Occipital lobe (tissue), 2 donors: ENCODE data around the gene UNC45A. TPM values are rescaled to one million over a fixed set of nuclear protein-coding genes. Genes with fewer than 3 reads are reported as not detected.
"Not testable (repeated sequence)": the region's sequence is repeated elsewhere in the genome, so short reads cannot be mapped to it uniquely, and the experiment has no call there.

Experiments
- DNase-seq: peaks from one replicate; lab custom pipeline; 2025; lab: John Stamatoyannopoulos, UW
- total RNA-seq: library from RNA; depleted of rRNA; stranded (reverse); fragments of >200 nt; gene quantifications from one replicate; pipeline ENCODE4 v1.2.3, GENCODE V29; 2014

The UNC45A gene, protein sequence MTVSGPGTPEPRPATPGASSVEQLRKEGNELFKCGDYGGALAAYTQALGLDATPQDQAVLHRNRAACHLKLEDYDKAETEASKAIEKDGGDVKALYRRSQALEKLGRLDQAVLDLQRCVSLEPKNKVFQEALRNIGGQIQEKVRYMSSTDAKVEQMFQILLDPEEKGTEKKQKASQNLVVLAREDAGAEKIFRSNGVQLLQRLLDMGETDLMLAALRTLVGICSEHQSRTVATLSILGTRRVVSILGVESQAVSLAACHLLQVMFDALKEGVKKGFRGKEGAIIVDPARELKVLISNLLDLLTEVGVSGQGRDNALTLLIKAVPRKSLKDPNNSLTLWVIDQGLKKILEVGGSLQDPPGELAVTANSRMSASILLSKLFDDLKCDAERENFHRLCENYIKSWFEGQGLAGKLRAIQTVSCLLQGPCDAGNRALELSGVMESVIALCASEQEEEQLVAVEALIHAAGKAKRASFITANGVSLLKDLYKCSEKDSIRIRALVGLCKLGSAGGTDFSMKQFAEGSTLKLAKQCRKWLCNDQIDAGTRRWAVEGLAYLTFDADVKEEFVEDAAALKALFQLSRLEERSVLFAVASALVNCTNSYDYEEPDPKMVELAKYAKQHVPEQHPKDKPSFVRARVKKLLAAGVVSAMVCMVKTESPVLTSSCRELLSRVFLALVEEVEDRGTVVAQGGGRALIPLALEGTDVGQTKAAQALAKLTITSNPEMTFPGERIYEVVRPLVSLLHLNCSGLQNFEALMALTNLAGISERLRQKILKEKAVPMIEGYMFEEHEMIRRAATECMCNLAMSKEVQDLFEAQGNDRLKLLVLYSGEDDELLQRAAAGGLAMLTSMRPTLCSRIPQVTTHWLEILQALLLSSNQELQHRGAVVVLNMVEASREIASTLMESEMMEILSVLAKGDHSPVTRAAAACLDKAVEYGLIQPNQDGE
- total RNA-seq: 35.7 TPM

DNA sequence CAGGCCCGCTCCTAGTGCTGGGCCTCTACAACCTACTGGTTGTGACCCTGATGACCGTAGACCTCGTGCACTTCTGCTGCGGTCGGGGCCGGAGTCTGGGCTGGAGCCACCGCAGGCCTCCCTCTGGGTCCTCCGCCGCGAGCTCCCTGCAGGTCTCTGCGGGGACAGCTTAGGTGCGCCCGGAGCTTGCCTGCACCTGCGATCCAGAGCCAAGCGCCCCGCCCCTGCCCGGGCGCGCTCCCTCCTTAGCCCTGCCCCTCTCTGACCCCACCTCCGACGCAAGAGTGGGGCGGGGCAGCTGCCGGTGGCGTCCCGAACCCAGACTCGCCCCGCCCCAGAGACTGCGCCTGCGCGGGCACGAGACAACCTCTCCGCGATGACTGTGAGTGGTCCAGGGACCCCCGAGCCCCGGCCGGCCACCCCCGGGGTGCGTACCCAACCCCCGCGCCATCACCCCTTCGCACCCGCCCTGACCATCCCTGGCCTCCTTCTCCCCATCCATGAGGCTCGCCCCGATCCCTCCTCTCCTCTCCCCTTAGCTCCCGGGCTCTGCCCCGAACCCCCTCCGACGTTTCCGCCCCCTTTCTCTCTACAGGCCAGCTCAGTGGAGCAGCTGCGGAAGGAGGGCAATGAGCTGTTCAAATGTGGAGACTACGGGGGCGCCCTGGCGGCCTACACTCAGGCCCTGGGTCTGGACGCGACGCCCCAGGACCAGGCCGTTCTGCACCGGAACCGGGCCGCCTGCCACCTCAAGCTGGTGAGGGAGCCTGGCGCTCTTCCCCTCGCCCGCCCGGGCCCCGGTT is at the start of gene UNC45A:
Gene UNC45A (plus strand): TSS at position 337 of the 803 bp plus-strand sequence. CDS start 40 bp downstream, at position 377.
- peak; percentile 83 for DNase-seq

DNA sequence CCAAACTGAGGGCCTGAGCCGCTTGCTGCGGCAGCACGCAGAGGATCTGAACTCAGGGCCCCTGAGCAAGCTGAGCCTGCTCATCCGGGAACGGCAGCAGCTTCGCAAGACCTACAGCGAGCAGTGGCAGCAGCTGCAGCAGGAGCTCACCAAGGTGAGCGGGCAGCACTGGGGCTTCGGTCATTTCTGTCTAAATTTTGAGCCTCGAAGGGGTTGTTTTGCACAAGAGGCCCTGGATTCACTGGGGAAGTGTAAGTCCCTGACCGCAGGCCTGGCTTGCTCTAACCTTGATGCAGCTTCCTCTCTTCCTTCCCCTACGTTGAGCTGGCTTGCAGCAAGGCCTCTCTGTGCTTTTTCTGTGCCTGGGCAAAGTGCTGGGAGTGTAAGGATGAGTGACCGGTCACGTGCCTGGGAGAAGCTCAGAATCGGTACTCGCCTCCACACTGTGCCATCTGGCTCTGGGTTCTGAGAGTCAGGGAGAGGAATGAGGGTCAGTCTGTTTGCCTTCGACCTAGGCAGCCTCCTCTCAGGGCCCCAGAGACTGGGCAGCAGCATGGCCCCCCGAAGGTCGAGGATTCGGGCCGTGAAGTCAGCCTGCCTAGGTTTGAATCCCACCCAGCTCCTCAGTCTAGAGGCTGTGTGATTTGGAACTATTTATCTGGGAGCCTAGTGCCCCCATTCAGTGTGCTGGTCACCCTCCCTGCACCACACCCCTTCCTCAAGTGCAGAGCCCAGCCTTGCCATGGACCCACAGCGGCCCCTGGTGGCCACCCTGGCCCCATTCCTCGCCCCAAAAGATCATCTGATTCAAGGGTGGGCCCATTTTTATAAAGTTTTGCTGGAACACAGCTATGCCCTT is 49.4 kb upstream of the UNC45A start:
- DNase-seq: peak; percentile 38

DNA sequence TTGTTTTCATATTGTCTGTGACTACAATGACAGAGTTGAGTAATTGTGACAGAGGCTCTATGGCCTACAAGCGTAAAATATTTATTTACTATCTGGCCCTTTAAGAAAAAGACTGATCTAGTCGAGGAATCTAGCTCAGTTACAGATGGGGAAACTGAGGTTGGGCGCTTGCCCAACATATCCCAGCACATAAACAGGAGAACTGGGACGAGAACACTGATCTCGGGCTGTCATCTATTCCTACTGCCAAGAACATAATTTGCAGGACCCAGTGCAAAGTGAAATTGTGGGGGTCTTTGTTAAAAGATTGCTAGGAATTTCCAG is 48.8 kb upstream of the UNC45A start:
- no peak for DNase-seq

DNA sequence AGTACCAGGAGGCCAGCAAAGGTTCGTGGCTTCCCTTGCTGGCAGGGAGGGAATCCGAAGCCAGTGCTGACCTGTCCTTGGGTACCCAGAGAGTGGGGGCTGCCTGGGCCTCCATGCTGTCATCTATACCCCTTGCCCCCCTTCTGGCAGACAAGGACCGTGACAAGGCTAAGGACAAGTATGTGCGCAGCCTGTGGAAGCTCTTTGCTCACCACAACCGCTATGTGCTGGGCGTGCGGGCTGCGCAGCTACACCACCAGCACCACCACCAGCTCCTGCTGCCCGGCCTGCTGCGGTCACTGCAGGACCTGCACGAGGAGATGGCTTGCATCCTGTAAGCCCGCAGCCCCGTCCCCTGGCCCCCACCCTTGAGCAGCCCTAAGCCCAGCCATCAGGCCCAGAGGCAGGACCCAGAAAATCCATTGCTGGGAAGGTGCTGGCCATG is 48.0 kb upstream of the UNC45A start:
- DNase-seq: no peak

DNA sequence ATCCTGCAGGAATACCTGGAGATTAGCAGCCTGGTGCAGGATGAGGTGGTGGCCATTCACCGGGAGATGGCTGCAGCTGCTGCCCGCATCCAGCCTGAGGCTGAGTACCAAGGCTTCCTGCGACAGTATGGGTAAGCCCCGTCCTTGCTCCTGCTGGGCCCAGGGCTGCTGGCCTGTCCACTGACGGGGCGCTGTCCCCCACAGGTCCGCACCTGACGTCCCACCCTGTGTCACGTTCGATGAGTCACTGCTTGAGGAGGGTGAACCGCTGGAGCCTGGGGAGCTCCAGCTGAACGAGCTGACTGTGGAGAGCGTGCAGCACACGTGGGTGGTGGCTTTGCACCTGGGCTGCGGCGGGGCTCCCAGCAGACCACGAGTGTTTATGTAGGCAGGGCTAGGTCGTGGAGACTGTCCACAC is 45.8 kb upstream of the UNC45A start:
- DNase-seq: no peak

DNA sequence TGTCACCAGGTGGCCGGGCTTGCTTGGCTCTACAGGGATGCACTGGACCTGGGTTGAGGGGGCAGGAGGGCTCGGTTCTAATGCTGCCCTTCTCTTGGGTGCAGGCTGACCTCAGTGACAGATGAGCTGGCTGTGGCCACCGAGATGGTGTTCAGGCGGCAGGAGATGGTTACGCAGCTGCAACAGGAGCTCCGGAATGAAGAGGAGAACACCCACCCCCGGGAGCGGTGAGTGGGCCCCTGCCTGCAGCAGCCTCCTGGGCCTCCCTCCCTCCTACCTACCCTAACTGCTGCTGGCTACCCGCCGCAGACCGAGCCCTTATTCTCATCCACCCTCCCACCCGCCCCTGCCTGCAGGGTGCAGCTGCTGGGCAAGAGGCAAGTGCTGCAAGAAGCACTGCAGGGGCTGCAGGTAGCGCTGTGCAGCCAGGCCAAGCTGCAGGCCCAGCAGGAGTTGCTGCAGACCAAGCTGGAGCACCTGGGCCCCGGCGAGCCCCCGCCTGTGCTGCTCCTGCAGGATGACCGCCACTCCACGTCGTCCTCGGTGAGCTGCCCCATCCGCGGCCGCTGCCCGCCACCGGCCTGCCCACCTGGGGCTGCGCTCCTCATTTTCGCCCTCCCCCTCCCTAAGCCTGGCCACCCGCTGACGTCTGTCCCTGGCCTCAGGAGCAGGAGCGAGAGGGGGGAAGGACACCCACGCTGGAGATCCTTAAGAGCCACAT is 45.2 kb upstream of the UNC45A start:
- no peak for DNase-seq

DNA sequence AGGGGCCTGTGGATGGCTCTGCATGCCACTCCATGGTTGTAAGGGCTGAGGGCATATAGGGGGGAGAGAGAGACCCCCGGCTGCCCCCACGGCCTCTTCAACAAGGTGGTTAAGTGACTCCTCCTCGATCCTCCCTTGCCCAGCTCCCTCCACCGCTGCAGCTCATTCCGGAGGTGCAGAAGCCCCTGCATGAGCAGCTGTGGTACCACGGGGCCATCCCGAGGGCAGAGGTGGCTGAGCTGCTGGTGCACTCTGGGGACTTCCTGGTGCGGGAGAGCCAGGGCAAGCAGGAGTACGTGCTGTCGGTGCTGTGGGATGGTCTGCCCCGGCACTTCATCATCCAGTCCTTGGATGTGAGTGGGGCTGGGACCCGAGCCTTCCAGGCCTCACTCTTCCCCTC is 44.2 kb upstream of the UNC45A start:
- no peak for DNase-seq

DNA sequence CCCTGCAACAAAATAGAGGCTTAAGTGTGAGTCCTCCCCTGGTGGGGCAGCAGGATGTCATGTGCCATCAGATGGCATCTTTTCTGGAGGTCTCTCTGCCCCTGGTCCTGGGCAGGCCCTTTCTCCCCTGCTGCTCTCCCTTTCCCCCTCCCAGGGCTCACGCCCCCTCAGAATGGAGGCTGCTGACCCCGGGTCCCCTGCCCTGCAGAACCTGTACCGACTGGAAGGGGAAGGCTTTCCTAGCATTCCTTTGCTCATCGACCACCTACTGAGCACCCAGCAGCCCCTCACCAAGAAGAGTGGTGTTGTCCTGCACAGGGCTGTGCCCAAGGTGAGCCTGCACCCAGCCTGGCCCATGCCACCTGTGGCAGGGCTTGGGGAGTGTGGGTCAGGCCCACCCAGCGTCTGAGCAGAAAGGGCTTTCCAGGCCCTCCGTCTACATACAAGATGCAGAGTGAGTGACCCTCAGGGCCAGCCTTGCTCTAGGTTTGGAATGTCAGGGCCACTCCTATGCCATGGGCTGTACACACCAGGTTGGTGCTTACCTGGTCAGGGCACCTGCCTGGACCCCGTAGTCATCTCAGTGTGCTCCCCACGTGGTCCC is 43.6 kb upstream of the UNC45A start:
- DNase-seq: no peak

DNA sequence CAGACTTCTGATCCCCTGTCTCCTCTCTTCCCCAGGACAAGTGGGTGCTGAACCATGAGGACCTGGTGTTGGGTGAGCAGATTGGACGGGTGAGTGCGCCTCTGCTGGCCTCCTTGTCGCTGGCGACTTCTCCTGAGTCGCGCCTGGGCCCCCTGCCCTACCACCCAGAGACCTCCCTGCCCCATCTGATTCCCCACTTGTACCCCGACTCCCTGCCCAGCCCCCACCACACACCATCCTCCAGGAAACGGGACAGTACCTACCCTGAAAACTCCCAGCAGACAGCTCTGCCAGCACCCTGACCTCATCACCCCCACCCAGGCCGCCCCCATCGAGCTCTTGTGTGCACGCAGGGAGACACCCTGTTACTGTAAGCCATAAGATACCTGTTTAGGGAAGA is 43.1 kb upstream of the UNC45A start:
- DNase-seq: no peak

DNA sequence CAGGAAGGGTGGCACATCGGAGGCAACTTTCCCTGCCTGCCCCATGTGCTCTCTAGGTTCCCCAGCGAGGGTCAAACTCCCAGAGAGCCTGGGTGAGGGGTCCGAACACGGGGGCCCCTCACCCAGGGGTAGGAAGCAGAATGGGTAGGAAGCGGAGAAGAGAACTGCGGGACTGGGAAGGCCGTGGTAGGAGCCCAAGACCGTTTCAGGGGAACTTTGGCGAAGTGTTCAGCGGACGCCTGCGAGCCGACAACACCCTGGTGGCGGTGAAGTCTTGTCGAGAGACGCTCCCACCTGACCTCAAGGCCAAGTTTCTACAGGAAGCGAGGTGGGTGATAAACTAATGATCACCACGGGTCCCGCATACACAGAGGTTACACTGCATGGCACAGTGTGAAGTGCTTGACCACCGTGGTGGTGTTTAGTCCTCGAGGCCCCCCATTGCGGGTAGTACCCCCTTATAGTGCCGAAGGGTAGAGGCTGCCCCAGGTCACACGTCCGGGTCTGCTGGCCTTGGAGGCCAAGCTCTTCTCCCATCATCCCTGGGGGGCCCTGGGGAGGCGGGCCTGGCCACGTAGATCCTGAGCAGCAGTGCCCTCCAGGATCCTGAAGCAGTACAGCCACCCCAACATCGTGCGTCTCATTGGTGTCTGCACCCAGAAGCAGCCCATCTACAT is 42.4 kb upstream of the UNC45A start:
- no peak for DNase-seq

DNA sequence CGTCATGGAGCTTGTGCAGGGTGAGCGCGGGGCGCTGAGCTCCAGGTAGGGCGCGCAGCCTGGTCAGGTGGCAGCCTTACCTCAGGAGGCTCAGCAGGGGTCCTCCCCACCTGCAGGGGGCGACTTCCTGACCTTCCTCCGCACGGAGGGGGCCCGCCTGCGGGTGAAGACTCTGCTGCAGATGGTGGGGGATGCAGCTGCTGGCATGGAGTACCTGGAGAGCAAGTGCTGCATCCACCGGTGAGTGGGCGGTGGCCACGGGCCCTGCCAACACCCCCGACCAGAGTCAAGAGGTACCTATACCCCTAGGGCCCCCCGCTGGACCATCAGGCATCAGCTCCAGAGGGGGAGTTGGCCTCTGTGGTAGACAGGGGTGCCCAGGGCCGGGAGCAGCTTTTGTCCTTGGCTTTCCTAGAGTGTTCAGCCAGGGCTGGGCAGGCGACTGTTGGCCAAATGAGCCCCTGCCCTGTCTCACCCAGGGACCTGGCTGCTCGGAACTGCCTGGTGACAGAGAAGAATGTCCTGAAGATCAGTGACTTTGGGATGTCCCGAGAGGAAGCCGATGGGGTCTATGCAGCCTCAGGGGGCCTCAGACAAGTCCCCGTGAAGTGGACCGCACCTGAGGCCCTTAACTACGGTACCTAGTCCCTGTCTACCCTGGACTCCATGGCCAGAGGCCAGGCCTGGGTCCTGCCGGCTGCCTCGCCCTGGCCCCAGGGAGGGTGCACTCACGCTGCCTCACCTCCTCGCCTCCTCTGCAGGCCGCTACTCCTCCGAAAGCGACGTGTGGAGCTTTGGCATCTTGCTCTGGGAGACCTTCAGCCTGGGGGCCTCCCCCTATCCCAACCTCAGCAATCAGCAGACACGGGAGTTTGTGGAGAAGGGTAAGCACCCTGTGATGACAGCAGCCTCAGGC is 41.7 kb upstream of the UNC45A start:
- DNase-seq: no peak

DNA sequence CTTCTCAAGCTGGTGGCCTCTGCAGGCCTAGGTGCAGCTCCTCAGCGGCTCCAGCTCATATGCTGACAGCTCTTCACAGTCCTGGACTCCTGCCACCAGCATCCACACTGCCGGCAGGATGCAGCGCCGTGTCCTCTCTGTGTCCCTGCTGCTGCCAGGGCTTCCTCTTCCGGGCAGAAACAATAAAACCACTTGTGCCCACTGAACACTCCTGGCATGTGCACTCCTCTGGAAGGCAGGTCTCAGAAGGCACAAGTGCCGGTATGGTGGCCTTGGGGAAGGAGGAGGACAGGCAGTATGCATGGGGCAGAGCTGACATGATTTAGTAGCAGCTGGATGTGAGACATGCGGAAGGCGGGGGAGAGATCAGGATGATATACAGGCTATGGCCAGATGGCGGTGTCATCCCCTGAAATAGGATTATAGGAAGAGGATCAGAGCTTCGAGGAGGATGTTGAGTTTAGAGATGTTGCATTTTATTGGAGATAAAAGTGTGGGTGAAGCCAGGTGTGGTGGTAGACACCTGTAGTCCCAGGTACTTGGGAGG is 39.4 kb upstream of the UNC45A start:
- peak; percentile 61 for DNase-seq

DNA sequence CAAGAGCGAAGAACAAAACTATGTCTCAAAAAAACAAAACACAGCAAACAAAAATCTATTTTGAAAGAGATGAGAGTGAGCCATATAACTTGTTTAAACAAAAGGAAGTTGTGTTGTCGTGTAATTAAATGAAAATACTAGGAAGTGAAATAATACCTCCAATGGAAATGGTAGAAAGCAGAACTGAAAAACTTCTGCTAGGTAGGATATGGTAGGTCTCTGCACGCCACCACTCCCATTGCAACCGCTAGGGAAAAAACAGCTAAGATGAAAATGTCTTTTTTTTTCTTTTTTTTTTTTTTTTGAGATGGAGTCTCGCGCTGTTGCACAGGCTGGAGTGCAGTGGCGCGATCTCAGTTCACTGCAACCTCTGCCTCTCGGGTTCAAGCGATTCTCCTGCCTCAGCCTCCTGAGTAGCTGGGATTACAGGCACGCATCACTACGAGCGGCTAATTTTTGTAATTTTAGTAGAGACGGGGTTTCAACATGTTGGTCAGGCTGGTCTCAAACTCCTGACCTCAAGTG is 37.9 kb upstream of the UNC45A start:
- not testable (repeated sequence) for DNase-seq

DNA sequence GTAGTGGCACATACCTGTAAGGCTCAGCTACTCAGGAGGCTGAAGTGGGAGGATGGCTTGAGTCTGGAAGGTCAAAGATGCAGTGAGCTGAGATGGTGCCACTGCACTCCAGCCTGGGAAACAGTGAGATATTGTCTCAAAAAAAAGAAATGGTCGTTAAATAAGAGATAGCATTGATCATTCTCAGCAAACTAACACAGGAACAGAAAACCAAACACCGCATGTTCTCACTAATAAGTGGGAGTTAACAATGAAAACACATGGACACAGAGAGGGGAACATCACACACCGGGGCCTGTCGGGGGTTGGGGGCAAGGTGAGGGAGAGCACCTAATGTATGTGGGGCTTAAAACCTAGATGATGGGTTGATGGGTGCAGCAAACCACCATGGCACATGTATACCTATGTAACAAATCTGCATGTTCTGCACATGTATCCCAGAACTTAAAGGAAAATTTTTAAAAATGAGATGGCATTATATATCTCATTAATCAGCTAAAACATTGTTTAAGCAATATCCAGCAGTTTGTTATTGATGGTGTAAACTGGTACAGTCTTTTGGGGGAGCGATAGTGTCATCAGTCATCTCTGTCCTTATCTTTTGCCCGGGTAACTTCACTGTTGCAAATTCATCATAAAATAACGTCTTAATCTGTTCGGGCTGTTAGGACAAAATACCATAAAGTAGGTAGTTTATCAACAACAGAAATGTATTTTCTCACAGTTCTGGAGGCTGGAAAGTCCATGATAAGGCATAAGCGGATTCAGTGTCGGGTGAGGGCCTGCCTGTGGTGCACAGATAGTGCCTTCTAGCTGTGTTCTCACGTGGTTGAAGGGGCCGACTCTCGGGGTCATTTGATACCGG is 33.7 kb upstream of the UNC45A start:
- DNase-seq: no peak

DNA sequence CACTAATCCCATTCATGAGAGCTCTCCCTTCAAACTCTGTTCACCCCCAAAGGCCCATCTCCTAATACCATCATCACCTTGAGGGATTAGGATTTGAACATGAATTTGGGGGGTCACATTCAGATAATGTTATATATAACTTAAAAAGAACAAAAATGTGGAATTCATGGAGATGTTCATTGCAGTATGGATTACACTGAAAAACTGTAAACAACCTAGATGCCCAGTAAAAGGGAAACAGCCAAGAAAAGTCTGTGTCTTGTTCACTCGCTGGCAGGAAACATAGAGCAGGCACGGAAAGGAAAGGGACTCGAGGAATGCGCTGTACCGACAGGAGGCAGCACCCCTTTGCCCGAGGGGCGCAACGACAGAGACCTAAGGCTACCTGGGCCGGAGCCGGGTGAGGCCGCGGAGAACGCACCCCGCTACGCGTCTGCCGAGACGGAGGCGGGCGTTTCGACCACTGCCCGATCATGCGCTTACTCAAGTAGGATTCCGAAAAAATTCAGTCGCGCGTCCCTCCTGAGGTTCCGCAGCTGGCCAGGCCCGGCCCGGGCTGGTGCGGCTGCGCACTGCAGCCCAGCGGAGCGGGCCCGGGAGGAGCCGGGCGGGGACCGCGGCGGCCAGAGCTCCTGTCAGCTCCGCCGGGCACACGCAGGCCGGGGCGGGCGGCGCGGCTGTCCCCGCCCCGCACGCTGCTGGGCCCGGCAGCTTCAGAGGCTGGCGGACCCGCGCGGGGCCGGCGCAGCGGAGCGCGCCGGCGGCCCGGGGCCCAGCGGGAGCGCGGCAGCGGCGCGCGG is 32.8 kb upstream of the UNC45A start:
- DNase-seq: peak; percentile 59
